Panc1 (cell line): ENCODE results near the gene TBXAS1. TPM values are rescaled to one million over a fixed set of nuclear protein-coding genes. Genes with fewer than 3 reads are reported as not detected.

Experiments
- ATAC-seq: fragments of 200-7000 bp; cut with Tn5 transposase; 2 replicates; pipeline ENCODE4 v1.9.1; 2020; ENCODE audit warnings: mild to moderate bottlenecking, moderate library complexity
- BruUV-seq: library from RNA; stranded (reverse); fragments of 400-500 nt; replicated peaks from 2 replicates; lab custom pipeline; 2021; lab: Mats Ljungman, UMichigan
- CTCF ChIA-PET: fragments of 300-600 bp; sonication (Branson Sonifier 250); formaldehyde crosslinking; loops from one replicate; lab custom pipeline; 2022; ENCODE audit warnings: antibody characterized with exemption; lab: Charles Lee
- POLR2A ChIA-PET: fragments of 300-600 bp; sonication (Branson Sonifier 250); formaldehyde crosslinking; loops from one replicate; lab custom pipeline; 2022; ENCODE audit warnings: antibody characterized with exemption; lab: Charles Lee
- DNase-seq: peaks from one replicate; pipeline ENCODE4 v3.0.0-alpha.2; 2010; ENCODE audit warnings: low read depth, low spot score
- H3K27ac ChIP-seq: 2 replicates; pipeline ENCODE4 v1.5.1; 2011; ENCODE audit warnings: mild to moderate bottlenecking, low read length, inconsistent platforms
- H3K27me3 ChIP-seq: fragments of 200-500 bp; sonication (Bioruptor generic); 2 replicates; pipeline ENCODE4 v1.6.0; 2014; ENCODE audit warnings: low read length, inconsistent platforms; ENCODE audit not compliant: control insufficient read depth, insufficient read depth
- H3K36me3 ChIP-seq: fragments of 200-500 bp; sonication (Bioruptor generic); 2 replicates; pipeline ENCODE4 v1.5.1; 2014; ENCODE audit warnings: inconsistent platforms, mild to moderate bottlenecking, low read length, moderate library complexity; ENCODE audit not compliant: control insufficient read depth, insufficient read depth
- H3K4me1 ChIP-seq: 2 replicates; pipeline ENCODE4 v1.5.1; 2011; ENCODE audit warnings: inconsistent platforms, mild to moderate bottlenecking, low read length, moderate library complexity; ENCODE audit not compliant: control insufficient read depth, insufficient read depth
- H3K4me3 ChIP-seq, 2 experiments: 2 replicates each; pipeline ENCODE4 v1.5.1; 2011 to 2012; ENCODE audit warnings: low read depth in 2 of 2, low read length in 2 of 2, mild to moderate bottlenecking in 2 of 2, inconsistent platforms in 1 of 2, moderate library complexity in 1 of 2
- H3K9me3 ChIP-seq: fragments of 200-500 bp; sonication (Bioruptor generic); 2 replicates; pipeline ENCODE4 v1.5.1; 2014; ENCODE audit warnings: low read depth, mild to moderate bottlenecking, inconsistent platforms, low read length, moderate library complexity; ENCODE audit not compliant: control insufficient read depth, insufficient read depth
- POLR2AphosphoS5 ChIP-seq: IDR thresholded peaks from 2 replicates; pipeline ENCODE4 v1.6.1; 2012; ENCODE audit warnings: mild to moderate bottlenecking, low read depth, low read length, moderate library complexity
- SIN3A ChIP-seq: IDR thresholded peaks from 2 replicates; pipeline ENCODE4 v1.6.1; 2012; ENCODE audit warnings: low read depth, mild to moderate bottlenecking, low read length, moderate library complexity, borderline replicate concordance; ENCODE audit not compliant: insufficient read depth
- TCF7L2 ChIP-seq: IDR thresholded peaks from 2 replicates; pipeline ENCODE4 v1.6.1; 2011; ENCODE audit warnings: mild to moderate bottlenecking, low read depth, low read length, inconsistent platforms
- in situ Hi-C: cut with HindIII; loops from 2 replicates; pipeline ENCODE4 v1.10.0; 2016; ENCODE audit warnings: low sequenced_read_pairs, low pct_unique_long_range_greater_than_20kb
- intact Hi-C: fragments of 100-400 bp; cut with micrococcal nuclease; formaldehyde crosslinking; loops from one replicate; pipeline ENCODE4 v1.10.0; 2022; ENCODE audit not compliant: unreplicated experiment
- total RNA-seq: library from RNA; stranded (reverse); gene quantifications from one replicate; pipeline ENCODE4 v1.2.1, GENCODE V29; 2021; ENCODE audit not compliant: unreplicated experiment
- TF ChIP-seq, protein P1 (sequence below), 2 experiments: IDR thresholded peaks; 2 replicates each; pipeline ENCODE4 v1.6.1; 2011 to 2012; ENCODE audit warnings: low read depth in 2 of 2, control low read depth in 1 of 2, low read length in 1 of 2, mild to moderate bottlenecking in 1 of 2, moderate library complexity in 1 of 2; ENCODE audit not compliant: insufficient read depth in 1 of 2
- TF ChIP-seq, protein P2 (sequence below): fragments of 450-650 bp; IDR thresholded peaks from 2 replicates; pipeline ENCODE4 v1.5.1; 2017; ENCODE audit warnings: mild to moderate bottlenecking

Gene TBXAS1
- total RNA-seq, 1 experiment from 2014 or later: 4.4 TPM

- POLR2A ChIA-PET: no interaction called here
Measured at GRCh38 chr7:139807009-139807408, 22.1 kb upstream of the TBXAS1 start.

GRCh38 chr7:139808427-139808826 lies 20.6 kb upstream of the TBXAS1 start:
- BruUV-seq: no TSS peak
- CTCF ChIA-PET: no interaction called here

More at GRCh38 chr7:139807009-139807408, 22.1 kb upstream of the TBXAS1 start:
- TF ChIP-seq SIN3A (no peak), POLR2AphosphoS5 (no peak), TCF7L2 (no peak)
- TF ChIP-seq, protein P1, sequence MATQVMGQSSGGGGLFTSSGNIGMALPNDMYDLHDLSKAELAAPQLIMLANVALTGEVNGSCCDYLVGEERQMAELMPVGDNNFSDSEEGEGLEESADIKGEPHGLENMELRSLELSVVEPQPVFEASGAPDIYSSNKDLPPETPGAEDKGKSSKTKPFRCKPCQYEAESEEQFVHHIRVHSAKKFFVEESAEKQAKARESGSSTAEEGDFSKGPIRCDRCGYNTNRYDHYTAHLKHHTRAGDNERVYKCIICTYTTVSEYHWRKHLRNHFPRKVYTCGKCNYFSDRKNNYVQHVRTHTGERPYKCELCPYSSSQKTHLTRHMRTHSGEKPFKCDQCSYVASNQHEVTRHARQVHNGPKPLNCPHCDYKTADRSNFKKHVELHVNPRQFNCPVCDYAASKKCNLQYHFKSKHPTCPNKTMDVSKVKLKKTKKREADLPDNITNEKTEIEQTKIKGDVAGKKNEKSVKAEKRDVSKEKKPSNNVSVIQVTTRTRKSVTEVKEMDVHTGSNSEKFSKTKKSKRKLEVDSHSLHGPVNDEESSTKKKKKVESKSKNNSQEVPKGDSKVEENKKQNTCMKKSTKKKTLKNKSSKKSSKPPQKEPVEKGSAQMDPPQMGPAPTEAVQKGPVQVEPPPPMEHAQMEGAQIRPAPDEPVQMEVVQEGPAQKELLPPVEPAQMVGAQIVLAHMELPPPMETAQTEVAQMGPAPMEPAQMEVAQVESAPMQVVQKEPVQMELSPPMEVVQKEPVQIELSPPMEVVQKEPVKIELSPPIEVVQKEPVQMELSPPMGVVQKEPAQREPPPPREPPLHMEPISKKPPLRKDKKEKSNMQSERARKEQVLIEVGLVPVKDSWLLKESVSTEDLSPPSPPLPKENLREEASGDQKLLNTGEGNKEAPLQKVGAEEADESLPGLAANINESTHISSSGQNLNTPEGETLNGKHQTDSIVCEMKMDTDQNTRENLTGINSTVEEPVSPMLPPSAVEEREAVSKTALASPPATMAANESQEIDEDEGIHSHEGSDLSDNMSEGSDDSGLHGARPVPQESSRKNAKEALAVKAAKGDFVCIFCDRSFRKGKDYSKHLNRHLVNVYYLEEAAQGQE (IDR thresholded peaks at IDR 0.05; ENCODE audit: insufficient read depth in 1 of 2, low read depth in 2 of 2, low read length in 1 of 2): no peak
- TF ChIP-seq, protein P2, sequence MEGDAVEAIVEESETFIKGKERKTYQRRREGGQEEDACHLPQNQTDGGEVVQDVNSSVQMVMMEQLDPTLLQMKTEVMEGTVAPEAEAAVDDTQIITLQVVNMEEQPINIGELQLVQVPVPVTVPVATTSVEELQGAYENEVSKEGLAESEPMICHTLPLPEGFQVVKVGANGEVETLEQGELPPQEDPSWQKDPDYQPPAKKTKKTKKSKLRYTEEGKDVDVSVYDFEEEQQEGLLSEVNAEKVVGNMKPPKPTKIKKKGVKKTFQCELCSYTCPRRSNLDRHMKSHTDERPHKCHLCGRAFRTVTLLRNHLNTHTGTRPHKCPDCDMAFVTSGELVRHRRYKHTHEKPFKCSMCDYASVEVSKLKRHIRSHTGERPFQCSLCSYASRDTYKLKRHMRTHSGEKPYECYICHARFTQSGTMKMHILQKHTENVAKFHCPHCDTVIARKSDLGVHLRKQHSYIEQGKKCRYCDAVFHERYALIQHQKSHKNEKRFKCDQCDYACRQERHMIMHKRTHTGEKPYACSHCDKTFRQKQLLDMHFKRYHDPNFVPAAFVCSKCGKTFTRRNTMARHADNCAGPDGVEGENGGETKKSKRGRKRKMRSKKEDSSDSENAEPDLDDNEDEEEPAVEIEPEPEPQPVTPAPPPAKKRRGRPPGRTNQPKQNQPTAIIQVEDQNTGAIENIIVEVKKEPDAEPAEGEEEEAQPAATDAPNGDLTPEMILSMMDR: no peak
- CTCF ChIA-PET: no interaction called here
- Histone ChIP-seq H3K27ac (no peak overlapping the region), H3K27me3 (no peaks in the 10 kb centered on the region), H3K4me1 (no peaks in the 10 kb centered on the region), H3K36me3 (no peaks in the 10 kb centered on the region), H3K4me3 (no peak overlapping the region), H3K9me3 (no peaks in the 10 kb centered on the region)
- intact Hi-C loops (no loop called here), in situ Hi-C loops (no loop called here)
- ATAC-seq (no peak), DNase-seq (no peak)
- no TSS peak for BruUV-seq

More at GRCh38 chr7:139808427-139808826, 20.6 kb upstream of the TBXAS1 start:
- DNase-seq (no peak), ATAC-seq (no peak)
- intact Hi-C loops: no loop called here
- H3K4me3 ChIP-seq: no peak overlapping the region
- H3K36me3 ChIP-seq: no peaks in the 10 kb centered on the region
- H3K27me3 ChIP-seq: no peaks in the 10 kb centered on the region
- H3K4me1 ChIP-seq: no peaks in the 10 kb centered on the region
- TF ChIP-seq, protein P2: no peak
- TF ChIP-seq POLR2AphosphoS5 (no peak), SIN3A (no peak), TCF7L2 (no peak)
- TF ChIP-seq, protein P1 (IDR thresholded peaks at IDR 0.05; ENCODE audit: insufficient read depth in 1 of 2, low read depth in 2 of 2, low read length in 1 of 2): no peak
- H3K9me3 ChIP-seq: no peaks in the 10 kb centered on the region
- in situ Hi-C loops: no loop called here
- POLR2A ChIA-PET: no interaction called here
- H3K27ac ChIP-seq: no peak overlapping the region
